ENCODE results near the gene HEPACAM. TPM values are rescaled to one million over a fixed set of nuclear protein-coding genes. Genes with fewer than 3 reads are reported as not detected.

The HEPACAM gene
- total and polyA plus RNA-seq, 2 donors (not counting 3 experiments of a cell fraction or from before 2014, with no cell fraction given): not detected

- no peak for DNase-seq (ENCODE audit: low read depth, low spot score)
- intact Hi-C loops (cut with micrococcal nuclease) (no loop called here), dilution Hi-C loops (cut with MboI; ENCODE audit: extremely low pct_ligation_motif_present, low sequenced_read_pairs) (no loop called here)
- peaks cover 0 to 2% of the 10 kb centered on the region in 2 experiments for H3K27me3 ChIP-seq (ENCODE audit: control insufficient read depth in 2 of 2, insufficient read depth in 2 of 2, low read length in 2 of 2)
- H3K4me2 ChIP-seq (ENCODE audit: insufficient read depth, low read length): no peak overlapping the region
- H3K9ac ChIP-seq (replicated peaks; ENCODE audit: extremely low read depth, insufficient read depth, low read length): no peak overlapping the region
- no peaks in the 10 kb centered on the region for H3K4me1 ChIP-seq (ENCODE audit: control insufficient read depth, extremely low read depth, insufficient read depth, low read length)
- no peaks in the 10 kb centered on the region for H3K36me3 ChIP-seq (ENCODE audit: control insufficient read depth in 2 of 2, extremely low read depth in 1 of 2, insufficient read depth in 2 of 2, low read length in 2 of 2)
- no peak for FAIRE-seq
- POLR2A ChIA-PET: interaction anchor here (2.0 kb wide), 1 partner anchor 12 kb away, joined by 6 read pairs; the partner anchor contains the start of gene CCDC15
- no peaks in the 10 kb centered on the region for H3K79me2 ChIP-seq (ENCODE audit: control insufficient read depth, insufficient read depth, low read length)
- no peak overlapping the region for H3K4me3 ChIP-seq (replicated peaks in 1 of 3; ENCODE audit: insufficient read depth in 1 of 3, low read depth in 1 of 3, low read length in 3 of 3)
- no peaks in the 10 kb centered on the region for H4K20me1 ChIP-seq (replicated peaks; ENCODE audit: control insufficient read depth, extremely low read depth, insufficient read depth, low read length)
- no peak overlapping the region for H3K27ac ChIP-seq (ENCODE audit: insufficient read depth, low read depth, low read length)
- no peak for TF ChIP-seq JUN (IDR thresholded peaks at IDR 0.05; ENCODE audit: borderline replicate concordance, insufficient read depth, insufficient read length, low read depth)
- TF ChIP-seq MAX (IDR thresholded peaks at IDR 0.05; ENCODE audit: insufficient read depth, insufficient read length): no peak
- no peak for TF ChIP-seq MYC (IDR thresholded peaks at IDR 0.05; ENCODE audit: low read depth, low read length)
- TF ChIP-seq POLR2AphosphoS5 (IDR thresholded peaks at IDR 0.05; ENCODE audit: insufficient read depth, low read depth, low read length): no peak
- no peak for TF ChIP-seq EZH2 (IDR thresholded peaks at IDR 0.05; ENCODE audit: borderline replicate concordance, low read depth, low read length, severe bottlenecking)
- no peak for TF ChIP-seq POLR2A (IDR thresholded peaks at IDR 0.05; ENCODE audit: low read depth, low read length)
- no peak for TF ChIP-seq GATA2 (IDR thresholded peaks at IDR 0.05; ENCODE audit: insufficient read depth, insufficient read length, low read depth, low read length)
- no TSS peak for BruUV-seq (replicated peaks)
- CTCF ChIA-PET: interaction anchor here (0.7 to 3.6 kb wide), 6 partner anchors 12 to 75 kb away, joined by 3 to 14 read pairs (median 3); partner anchors contain the start of gene CCDC15
- no peaks in the 10 kb centered on the region for H3K9me1 ChIP-seq (replicated peaks; ENCODE audit: control insufficient read depth, extremely low read depth, insufficient read depth, low read length)
- H3K9me3 ChIP-seq (replicated peaks; ENCODE audit: control insufficient read depth, insufficient read depth, low read length): no peaks in the 10 kb centered on the region
- H2AFZ ChIP-seq (ENCODE audit: low read depth, low read length): no peak overlapping the region
Observed at GRCh38 chr11:124941703-124942102, 5.9 kb upstream of the HEPACAM start.

- H3K27ac ChIP-seq (ENCODE audit: insufficient read depth, low read depth, low read length): no peak overlapping the region
- H3K9me3 ChIP-seq (replicated peaks; ENCODE audit: control insufficient read depth, insufficient read depth, low read length): no peaks in the 10 kb centered on the region
- no peak overlapping the region for H3K4me2 ChIP-seq (ENCODE audit: insufficient read depth, low read length)
- no peak overlapping the region for H3K4me3 ChIP-seq (replicated peaks in 1 of 3; ENCODE audit: insufficient read depth in 1 of 3, low read depth in 1 of 3, low read length in 3 of 3)
- no peaks in the 10 kb centered on the region for H3K36me3 ChIP-seq (ENCODE audit: control insufficient read depth in 2 of 2, extremely low read depth in 1 of 2, insufficient read depth in 2 of 2, low read length in 2 of 2)
- POLR2A ChIA-PET: no interaction called here
- peaks cover 6% of the 10 kb centered on the region for H3K4me1 ChIP-seq (ENCODE audit: control insufficient read depth, extremely low read depth, insufficient read depth, low read length)
- no peak for TF ChIP-seq POLR2A (IDR thresholded peaks at IDR 0.05; ENCODE audit: low read depth, low read length)
- TF ChIP-seq EZH2 (IDR thresholded peaks at IDR 0.05; ENCODE audit: borderline replicate concordance, low read depth, low read length, severe bottlenecking): no peak
- TF ChIP-seq CTCF (IDR thresholded peaks at IDR 0.05; ENCODE audit: extremely low read depth in 1 of 2, insufficient read depth in 1 of 2, low read depth in 1 of 2, low read length in 2 of 2): no peak
- TF ChIP-seq MAX (IDR thresholded peaks at IDR 0.05; ENCODE audit: insufficient read depth, insufficient read length): no peak
- no peak overlapping the region for H3K9ac ChIP-seq (replicated peaks; ENCODE audit: extremely low read depth, insufficient read depth, low read length)
- dilution Hi-C loops (cut with MboI; ENCODE audit: extremely low pct_ligation_motif_present, low sequenced_read_pairs) (no loop called here), intact Hi-C loops (cut with micrococcal nuclease) (no loop called here)
- H4K20me1 ChIP-seq (replicated peaks; ENCODE audit: control insufficient read depth, extremely low read depth, insufficient read depth, low read length): no peaks in the 10 kb centered on the region
- CTCF ChIA-PET: interaction anchor here (1.5 kb wide), 1 partner anchor 15 kb away, joined by 3 read pairs; the partner anchor contains the start of gene CCDC15
- no peak overlapping the region for H2AFZ ChIP-seq (ENCODE audit: low read depth, low read length)
- DNase-seq (ENCODE audit: low read depth, low spot score) (no peak), FAIRE-seq (no peak)
- no TSS peak for BruUV-seq (replicated peaks)
- peaks cover 0 to 3% of the 10 kb centered on the region in 2 experiments for H3K27me3 ChIP-seq (ENCODE audit: control insufficient read depth in 2 of 2, insufficient read depth in 2 of 2, low read length in 2 of 2)
- no peaks in the 10 kb centered on the region for H3K79me2 ChIP-seq (ENCODE audit: control insufficient read depth, insufficient read depth, low read length)
- H3K9me1 ChIP-seq (replicated peaks; ENCODE audit: control insufficient read depth, extremely low read depth, insufficient read depth, low read length): no peaks in the 10 kb centered on the region
Observed at GRCh38 chr11:124938970-124939369, 3.1 kb upstream of the HEPACAM start.

Measured in endothelial cell of umbilical vein (primary cell).